Measurements from ENCODE around the gene CHCHD6.

The CHCHD6 gene

DNA sequence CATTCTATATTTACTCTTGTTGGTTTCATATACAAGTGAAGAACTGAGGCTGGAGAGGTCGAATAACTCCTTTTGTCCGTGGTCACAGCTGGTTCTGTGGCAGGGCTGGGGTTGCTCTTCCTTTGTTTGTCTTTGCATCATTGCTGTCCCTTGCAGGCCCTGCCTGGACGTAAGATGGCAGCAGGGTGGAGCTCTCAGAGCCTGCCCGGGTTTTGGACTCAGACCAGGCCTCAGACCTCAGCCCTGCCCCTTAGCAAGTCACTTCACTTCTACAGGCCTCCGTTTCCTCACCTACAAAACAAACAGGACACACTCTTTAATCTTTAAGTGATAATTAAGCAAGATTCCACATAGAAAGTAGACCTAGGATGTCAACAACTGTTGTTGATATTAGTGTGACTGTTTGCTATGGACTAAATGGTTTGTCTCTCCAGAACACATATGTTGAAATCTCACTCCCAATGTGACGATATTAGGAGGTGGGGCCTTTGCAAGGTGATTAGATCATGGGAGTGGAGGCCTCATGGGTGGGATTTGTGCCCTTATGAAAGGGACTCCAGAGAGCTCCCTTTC lies 213.3 kb downstream of the CHCHD6 start:
- no peak overlapping the region for H3K4me3 ChIP-seq (ENCODE audit: low read depth, low read length)
- TF ChIP-seq, protein P1, sequence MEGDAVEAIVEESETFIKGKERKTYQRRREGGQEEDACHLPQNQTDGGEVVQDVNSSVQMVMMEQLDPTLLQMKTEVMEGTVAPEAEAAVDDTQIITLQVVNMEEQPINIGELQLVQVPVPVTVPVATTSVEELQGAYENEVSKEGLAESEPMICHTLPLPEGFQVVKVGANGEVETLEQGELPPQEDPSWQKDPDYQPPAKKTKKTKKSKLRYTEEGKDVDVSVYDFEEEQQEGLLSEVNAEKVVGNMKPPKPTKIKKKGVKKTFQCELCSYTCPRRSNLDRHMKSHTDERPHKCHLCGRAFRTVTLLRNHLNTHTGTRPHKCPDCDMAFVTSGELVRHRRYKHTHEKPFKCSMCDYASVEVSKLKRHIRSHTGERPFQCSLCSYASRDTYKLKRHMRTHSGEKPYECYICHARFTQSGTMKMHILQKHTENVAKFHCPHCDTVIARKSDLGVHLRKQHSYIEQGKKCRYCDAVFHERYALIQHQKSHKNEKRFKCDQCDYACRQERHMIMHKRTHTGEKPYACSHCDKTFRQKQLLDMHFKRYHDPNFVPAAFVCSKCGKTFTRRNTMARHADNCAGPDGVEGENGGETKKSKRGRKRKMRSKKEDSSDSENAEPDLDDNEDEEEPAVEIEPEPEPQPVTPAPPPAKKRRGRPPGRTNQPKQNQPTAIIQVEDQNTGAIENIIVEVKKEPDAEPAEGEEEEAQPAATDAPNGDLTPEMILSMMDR (IDR thresholded peaks at IDR 0.05; ENCODE audit: low read depth, low read length), result no peak

DNA sequence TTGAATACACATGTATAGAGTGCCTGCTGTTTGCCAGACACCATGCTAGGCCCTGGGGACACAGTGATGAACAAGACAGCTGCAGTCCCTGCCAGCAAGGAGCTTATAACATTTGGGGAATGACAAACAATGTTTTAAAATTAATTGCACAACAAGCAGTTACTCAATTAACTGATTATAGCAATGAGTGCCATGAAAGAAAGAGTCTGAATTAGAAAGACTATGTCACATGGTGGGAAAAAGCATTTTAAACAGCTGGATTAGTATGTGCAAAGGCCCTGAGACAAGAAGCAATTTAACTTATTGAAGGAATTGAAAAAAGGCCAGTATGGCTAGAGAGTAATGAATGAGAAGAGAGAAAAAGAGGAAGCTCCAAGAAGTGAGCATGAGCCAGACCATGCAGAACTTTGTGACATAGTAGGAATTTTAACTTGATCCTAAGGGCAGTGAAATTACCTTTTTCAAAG lies 214.3 kb downstream of the CHCHD6 start:
- H3K4me3 ChIP-seq (ENCODE audit: low read depth, low read length), result no peak overlapping the region
- TF ChIP-seq, protein P1 (IDR thresholded peaks at IDR 0.05; ENCODE audit: low read depth, low read length), result no peak

DNA sequence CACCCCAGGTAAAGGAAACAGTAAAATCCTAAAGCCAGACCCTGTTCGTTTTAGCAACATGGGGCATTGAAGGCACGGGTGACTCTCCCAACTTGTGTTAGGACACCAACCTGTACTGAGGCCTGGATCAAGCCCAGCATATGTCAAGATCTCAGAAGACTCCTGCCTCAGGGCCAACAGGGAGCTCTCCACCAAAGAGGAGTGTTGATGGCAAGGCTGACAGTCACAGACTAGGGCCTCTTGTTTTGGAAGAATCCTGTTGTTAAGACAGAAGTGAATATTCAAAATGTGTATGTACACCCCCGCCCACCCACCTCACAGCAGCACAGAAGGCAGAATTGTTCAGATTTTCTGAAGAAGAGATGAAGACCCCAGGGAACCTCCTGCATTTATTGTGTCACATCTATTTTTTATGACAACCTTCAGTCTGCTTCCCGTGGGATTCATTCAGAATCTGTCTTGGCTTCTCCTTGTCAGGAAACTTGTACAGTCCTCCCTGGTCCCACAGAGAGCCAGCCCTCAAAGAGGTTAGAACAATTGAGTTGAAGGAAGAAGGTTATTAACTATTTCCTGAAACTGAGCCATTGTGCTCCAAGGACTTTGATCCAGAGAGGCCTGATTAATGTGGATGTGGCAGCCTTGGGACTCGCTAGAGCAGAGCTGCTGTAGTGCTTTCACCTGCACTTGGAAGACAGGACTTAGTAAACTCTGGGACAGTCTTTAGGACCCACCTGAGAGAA lies 217.2 kb downstream of the CHCHD6 start:
- H3K4me3 ChIP-seq (ENCODE audit: low read depth, low read length), result no peak overlapping the region
- TF ChIP-seq, protein P1 (IDR thresholded peaks at IDR 0.05; ENCODE audit: low read depth, low read length), result no peak

DNA sequence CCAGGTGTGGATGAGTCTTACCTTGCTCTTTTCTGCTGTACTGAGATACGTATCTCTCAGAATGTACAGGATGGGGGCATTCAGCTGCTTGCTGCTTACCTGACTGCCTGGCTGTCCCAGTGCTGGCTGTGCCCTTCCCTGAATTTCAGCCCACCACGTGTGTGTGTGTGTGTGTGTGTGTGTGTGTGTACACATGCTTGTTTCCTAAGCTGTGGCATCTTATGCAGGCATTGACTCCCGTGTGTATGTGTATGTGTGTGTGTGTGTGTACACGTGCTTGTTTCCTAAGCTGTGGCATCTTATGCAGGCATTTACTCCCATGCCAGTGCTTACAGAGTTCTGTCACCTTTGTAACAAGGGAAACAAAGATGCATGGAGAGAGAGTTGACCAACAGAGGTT lies 218.4 kb downstream of the CHCHD6 start:
- H3K4me3 ChIP-seq (ENCODE audit: low read depth, low read length), result no peak overlapping the region
- TF ChIP-seq, protein P1 (IDR thresholded peaks at IDR 0.05; ENCODE audit: low read depth, low read length), result no peak

DNA sequence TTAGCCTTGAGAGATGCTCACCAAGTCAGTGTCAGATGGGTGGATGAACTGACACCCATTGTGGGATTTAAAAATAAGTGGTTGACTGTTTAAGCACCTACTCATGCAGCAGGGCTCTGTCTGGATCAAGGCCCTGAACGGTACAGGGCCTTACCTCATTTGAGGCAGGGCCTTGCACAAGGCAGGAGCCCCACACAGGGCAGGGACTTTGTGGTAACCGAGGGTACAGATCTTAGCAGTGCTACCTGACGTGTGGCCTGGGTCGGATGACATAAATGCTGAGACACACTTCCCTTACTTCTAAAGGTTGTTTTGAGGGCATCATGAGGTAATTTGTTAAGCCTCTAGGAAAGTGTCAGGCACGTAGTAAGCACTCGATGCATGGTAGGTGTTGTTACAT lies 219.4 kb downstream of the CHCHD6 start:
- H3K4me3 ChIP-seq (ENCODE audit: low read depth, low read length), result no peak overlapping the region
- TF ChIP-seq, protein P1 (IDR thresholded peaks at IDR 0.05; ENCODE audit: low read depth, low read length), result no peak

DNA sequence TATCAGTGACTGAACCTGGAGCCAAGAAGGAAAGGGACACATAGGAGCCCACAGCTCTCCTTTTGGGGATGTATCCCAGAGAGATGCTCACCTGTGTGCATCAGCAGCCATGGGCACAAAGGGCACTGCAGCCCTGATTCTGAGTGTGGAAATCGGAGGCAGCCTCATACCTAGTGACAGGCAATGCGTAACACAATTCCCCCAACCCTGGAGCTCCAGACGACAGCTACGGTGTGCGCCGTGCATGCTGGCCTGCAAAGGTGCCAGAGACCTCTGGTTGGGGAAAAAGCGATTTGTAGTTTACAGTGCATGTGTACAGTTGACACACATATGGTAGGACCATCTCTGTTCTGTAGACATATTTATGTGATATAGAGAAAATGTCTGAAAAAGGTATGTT lies 219.9 kb downstream of the CHCHD6 start:
- no peak overlapping the region for H3K4me3 ChIP-seq (ENCODE audit: low read depth, low read length)
- TF ChIP-seq, protein P1 (IDR thresholded peaks at IDR 0.05; ENCODE audit: low read depth, low read length), result no peak

DNA sequence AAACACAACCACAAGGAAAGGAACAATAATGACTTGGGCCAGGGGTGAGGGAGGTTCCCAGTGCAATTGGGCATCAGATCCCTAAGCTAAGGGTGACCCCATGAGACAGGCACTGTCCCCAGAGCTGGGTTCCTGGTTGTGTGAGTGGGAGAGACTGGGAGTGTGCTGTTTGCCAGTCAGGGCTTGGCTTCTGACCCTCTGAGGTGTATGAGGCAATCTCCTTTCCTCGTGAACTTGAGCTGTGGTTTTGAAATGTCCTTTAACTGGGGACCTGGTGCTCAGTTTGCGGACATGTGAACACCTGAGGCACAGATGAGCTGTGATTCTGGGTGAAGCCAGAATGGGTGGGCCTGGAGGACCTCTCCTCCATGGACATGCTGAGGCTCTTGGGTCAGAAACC lies 220.4 kb downstream of the CHCHD6 start:
- no peak overlapping the region for H3K4me3 ChIP-seq (ENCODE audit: low read depth, low read length)
- TF ChIP-seq, protein P1 (IDR thresholded peaks at IDR 0.05; ENCODE audit: low read depth, low read length), result no peak

Data from WI38 (cell line).